NCI-H460 (cell line): ENCODE measurements around the gene CHKA. TPM values are rescaled to one million over a fixed set of nuclear protein-coding genes. Genes with fewer than 3 reads are reported as not detected.

Source experiments
- DNase-seq: peaks from one replicate; pipeline ENCODE4 v3.0.0-alpha.2; 2016; ENCODE audit warnings: low read depth; ENCODE audit errors: extremely low read depth
- total RNA-seq: library from RNA; depleted of rRNA; stranded (reverse); fragments of >200 nt; shearing (Covaris generic); gene quantifications from 2 replicates; pipeline ENCODE4 v1.2.3, GENCODE V29; 2014

The CHKA gene
- total RNA-seq, 1 experiment from 2014 or later = 9.0 TPM

GRCh38 chr11:68077617-68078582, 43.3 kb downstream of the CHKA start:
- DNase-seq = no peak

- DNase-seq = no peak
These were observed 44.7 kb downstream of the CHKA start for GRCh38 chr11:68076371-68077042.

- DNase-seq = no peak
These were observed 46.4 kb downstream of the CHKA start for GRCh38 chr11:68074584-68075352.

- no peak for DNase-seq
These were observed 49.7 kb downstream of the CHKA start for GRCh38 chr11:68071281-68072048.

GRCh38 chr11:68067991-68068390, 53.2 kb downstream of the CHKA start:
- DNase-seq = no peak

- DNase-seq = no peak
These were observed 54.4 kb downstream of the CHKA start for GRCh38 chr11:68066742-68067141.

GRCh38 chr11:68065841-68066240, 55.3 kb downstream of the CHKA start:
- DNase-seq = no peak

GRCh38 chr11:68064926-68065325, 56.3 kb downstream of the CHKA start:
- no peak for DNase-seq

- DNase-seq = no peak
These were observed 59.7 kb downstream of the CHKA start for GRCh38 chr11:68061508-68061907.

GRCh38 chr11:68057807-68058206, 63.4 kb downstream of the CHKA start:
- DNase-seq = no peak

GRCh38 chr11:68056317-68057285, 64.6 kb downstream of the CHKA start:
- no peak for DNase-seq

GRCh38 chr11:68053981-68054812, 67.0 kb downstream of the CHKA start:
- no peak for DNase-seq

- no peak for DNase-seq
These were observed 68.1 kb downstream of the CHKA start for GRCh38 chr11:68053117-68053516.

- no peak for DNase-seq
These were observed 68.9 kb downstream of the CHKA start for GRCh38 chr11:68052137-68052873.

- no peak for DNase-seq
These were observed 69.7 kb downstream of the CHKA start for GRCh38 chr11:68051191-68052136.

- DNase-seq = no peak
These were observed 70.8 kb downstream of the CHKA start for GRCh38 chr11:68050371-68050841.
